ENCODE results near the gene NRG3.

DNA sequence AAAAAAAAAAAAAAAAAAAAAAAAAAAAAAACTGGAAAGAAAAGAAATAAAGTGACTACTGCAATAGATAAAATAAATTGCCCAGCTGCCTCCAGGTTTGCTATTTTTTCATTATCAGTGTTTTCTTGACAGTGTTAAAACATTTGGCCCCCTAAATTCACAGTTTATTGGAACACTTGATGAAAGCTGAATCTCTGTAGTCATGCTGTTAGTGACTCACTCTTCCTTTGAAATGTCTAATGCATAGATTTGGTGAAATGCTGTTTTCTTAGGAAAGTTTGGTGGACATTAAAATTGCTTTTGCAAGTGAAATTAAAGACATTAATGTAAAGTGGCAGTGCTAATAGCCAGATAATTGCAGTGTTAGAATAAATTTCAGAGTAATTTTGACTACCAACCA lies 785.2 kb downstream of the NRG3 start:
- TF ChIP-seq, protein P1, sequence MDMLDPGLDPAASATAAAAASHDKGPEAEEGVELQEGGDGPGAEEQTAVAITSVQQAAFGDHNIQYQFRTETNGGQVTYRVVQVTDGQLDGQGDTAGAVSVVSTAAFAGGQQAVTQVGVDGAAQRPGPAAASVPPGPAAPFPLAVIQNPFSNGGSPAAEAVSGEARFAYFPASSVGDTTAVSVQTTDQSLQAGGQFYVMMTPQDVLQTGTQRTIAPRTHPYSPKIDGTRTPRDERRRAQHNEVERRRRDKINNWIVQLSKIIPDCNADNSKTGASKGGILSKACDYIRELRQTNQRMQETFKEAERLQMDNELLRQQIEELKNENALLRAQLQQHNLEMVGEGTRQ (IDR thresholded peaks at IDR 0.05; ENCODE audit: low read depth, low read length), result no peak
- TF ChIP-seq, protein P2, sequence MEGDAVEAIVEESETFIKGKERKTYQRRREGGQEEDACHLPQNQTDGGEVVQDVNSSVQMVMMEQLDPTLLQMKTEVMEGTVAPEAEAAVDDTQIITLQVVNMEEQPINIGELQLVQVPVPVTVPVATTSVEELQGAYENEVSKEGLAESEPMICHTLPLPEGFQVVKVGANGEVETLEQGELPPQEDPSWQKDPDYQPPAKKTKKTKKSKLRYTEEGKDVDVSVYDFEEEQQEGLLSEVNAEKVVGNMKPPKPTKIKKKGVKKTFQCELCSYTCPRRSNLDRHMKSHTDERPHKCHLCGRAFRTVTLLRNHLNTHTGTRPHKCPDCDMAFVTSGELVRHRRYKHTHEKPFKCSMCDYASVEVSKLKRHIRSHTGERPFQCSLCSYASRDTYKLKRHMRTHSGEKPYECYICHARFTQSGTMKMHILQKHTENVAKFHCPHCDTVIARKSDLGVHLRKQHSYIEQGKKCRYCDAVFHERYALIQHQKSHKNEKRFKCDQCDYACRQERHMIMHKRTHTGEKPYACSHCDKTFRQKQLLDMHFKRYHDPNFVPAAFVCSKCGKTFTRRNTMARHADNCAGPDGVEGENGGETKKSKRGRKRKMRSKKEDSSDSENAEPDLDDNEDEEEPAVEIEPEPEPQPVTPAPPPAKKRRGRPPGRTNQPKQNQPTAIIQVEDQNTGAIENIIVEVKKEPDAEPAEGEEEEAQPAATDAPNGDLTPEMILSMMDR (conservative IDR thresholded peaks at IDR 0.05; ENCODE audit: low read depth, low read length), result no peak
- no peak for TF ChIP-seq RAD21 (IDR thresholded peaks at IDR 0.05; ENCODE audit: low read length)

All from IMR-90 (cell line).